Duodenal mucosa (tissue), 2 donors: ENCODE results near the gene DDX39A.
"Not testable (repeated sequence)": the region's sequence is repeated elsewhere in the genome, so short reads cannot be mapped to it uniquely, and the experiment has no call there.

Experiments
- H3K27ac ChIP-seq: one replicate; pipeline ENCODE4 v1.7.0; 2013; ENCODE audit warnings: low read depth, low read length
- H3K27me3 ChIP-seq, 2 donors: one replicate each; pipeline ENCODE4 v1.7.0; 2013; ENCODE audit warnings: low read length in 2 of 2, control low read depth in 1 of 2; ENCODE audit not compliant: insufficient read depth in 2 of 2, control insufficient read depth in 1 of 2
- H3K36me3 ChIP-seq, 2 donors: one replicate each; pipeline ENCODE4 v1.7.0; 2013; ENCODE audit warnings: low read length in 2 of 2, control low read depth in 1 of 2; ENCODE audit not compliant: insufficient read depth in 2 of 2, control insufficient read depth in 1 of 2
- H3K4me1 ChIP-seq, 2 donors: one replicate each; pipeline ENCODE4 v1.7.0; 2013; ENCODE audit warnings: low read length in 2 of 2, control low read depth in 1 of 2; ENCODE audit not compliant: insufficient read depth in 2 of 2, control insufficient read depth in 1 of 2
- H3K4me3 ChIP-seq, 2 donors: one replicate each; pipeline ENCODE4 v1.7.0; 2013; ENCODE audit warnings: low read length in 2 of 2, low read depth in 1 of 2
- H3K9ac ChIP-seq, 2 donors: one replicate each; pipeline ENCODE4 v1.7.0; 2013; ENCODE audit warnings: low read length in 2 of 2, low read depth in 1 of 2
- H3K9me3 ChIP-seq, 2 donors: one replicate each; pipeline ENCODE4 v1.7.0; 2013; ENCODE audit warnings: low read length in 2 of 2, control low read depth in 1 of 2; ENCODE audit not compliant: control insufficient read depth in 1 of 2

The DDX39A gene

GRCh38 chr19:14408491-14409145, 10.5 kb downstream of the DDX39A start:
- Histone ChIP-seq H3K4me3 (no peak overlapping the region), H3K27me3 (no peaks in the 10 kb centered on the region), H3K9me3 (no peaks in the 10 kb centered on the region), H3K9ac (peak overlapping the region in 1 of 2 donors; percentile 10), H3K4me1 (peaks cover 18 to 46% of the 10 kb centered on the region in 2 donors), H3K27ac (peak overlapping the region; percentile 39), H3K36me3 (peaks cover 57 to 90% of the 10 kb centered on the region in 2 donors)

GRCh38 chr19:14407605-14408484, 11.3 kb downstream of the DDX39A start:
- peaks cover 57 to 90% of the 10 kb centered on the region in 2 donors for H3K36me3 ChIP-seq
- no peaks in the 10 kb centered on the region for H3K9me3 ChIP-seq
- H3K27me3 ChIP-seq, result no peaks in the 10 kb centered on the region
- peak overlapping the region; percentile 39 for H3K27ac ChIP-seq
- H3K4me3 ChIP-seq, result no peak overlapping the region
- peaks cover 16 to 46% of the 10 kb centered on the region in 2 donors for H3K4me1 ChIP-seq
- peak overlapping the region in 1 of 2 donors; percentile 28 for H3K9ac ChIP-seq

- peaks cover 57 to 88% of the 10 kb centered on the region in 2 donors for H3K36me3 ChIP-seq
- H3K27me3 ChIP-seq, result no peaks in the 10 kb centered on the region
- H3K9ac ChIP-seq, result peak overlapping the region in 1 of 2 donors; percentile 43
- H3K27ac ChIP-seq, result peak overlapping the region; percentile 28
- peaks cover 16 to 39% of the 10 kb centered on the region in 2 donors for H3K4me1 ChIP-seq
- no peaks in the 10 kb centered on the region for H3K9me3 ChIP-seq
- no peak overlapping the region for H3K4me3 ChIP-seq
These were observed 12.3 kb downstream of the DDX39A start for GRCh38 chr19:14406645-14407401.

GRCh38 chr19:14405758-14406644, 13.1 kb downstream of the DDX39A start:
- H3K36me3 ChIP-seq, result peaks cover 57 to 88% of the 10 kb centered on the region in 2 donors
- no peaks in the 10 kb centered on the region for H3K27me3 ChIP-seq
- no peaks in the 10 kb centered on the region for H3K9me3 ChIP-seq
- H3K4me3 ChIP-seq, result no peak overlapping the region
- peak overlapping the region; percentile 47 for H3K27ac ChIP-seq
- peak overlapping the region in 1 of 2 donors; percentile 43 for H3K9ac ChIP-seq
- H3K4me1 ChIP-seq, result peaks cover 16 to 38% of the 10 kb centered on the region in 2 donors

GRCh38 chr19:14405380-14405757, 13.8 kb downstream of the DDX39A start:
- Histone ChIP-seq H3K27me3 (no peaks in the 10 kb centered on the region), H3K9ac (no peak overlapping the region), H3K27ac (no peak overlapping the region), H3K4me1 (peaks cover 16 to 33% of the 10 kb centered on the region in 2 donors), H3K4me3 (no peak overlapping the region), H3K9me3 (no peaks in the 10 kb centered on the region), H3K36me3 (peaks cover 53 to 86% of the 10 kb centered on the region in 2 donors)

- peaks cover 16 to 28% of the 10 kb centered on the region in 2 donors for H3K4me1 ChIP-seq
- H3K4me3 ChIP-seq, result no peak overlapping the region
- no peaks in the 10 kb centered on the region for H3K27me3 ChIP-seq
- H3K9me3 ChIP-seq, result no peaks in the 10 kb centered on the region
- H3K27ac ChIP-seq, result no peak overlapping the region
- peaks cover 45 to 76% of the 10 kb centered on the region in 2 donors for H3K36me3 ChIP-seq
- no peak overlapping the region for H3K9ac ChIP-seq
These were observed 14.8 kb downstream of the DDX39A start for GRCh38 chr19:14404312-14404711.

- H3K9ac ChIP-seq, H3K9me3 ChIP-seq, H3K27ac ChIP-seq, H3K27me3 ChIP-seq, H3K4me3 ChIP-seq: not testable (repeated sequence)
- H3K4me1 ChIP-seq, result peaks cover 8 to 18% of the 10 kb centered on the region in 2 donors
- peaks cover 38 to 70% of the 10 kb centered on the region in 2 donors for H3K36me3 ChIP-seq
These were observed 15.8 kb downstream of the DDX39A start for GRCh38 chr19:14403145-14403930.

GRCh38 chr19:14402332-14403144, 16.6 kb downstream of the DDX39A start:
- Histone ChIP-seq H3K36me3 (peaks cover 37 to 67% of the 10 kb centered on the region in 2 donors), H3K27ac (no peak overlapping the region)

More at GRCh38 chr19:14402332-14403144, 16.6 kb downstream of the DDX39A start:
- Histone ChIP-seq H3K9ac (no peak overlapping the region), H3K4me1 (peaks cover under 1 to 10% of the 10 kb centered on the region in 2 donors), H3K9me3 (no peaks in the 10 kb centered on the region), H3K4me3 (no peak overlapping the region), H3K27me3 (no peaks in the 10 kb centered on the region)
